Endothelial cell of umbilical vein (primary cell): ENCODE results near the gene STAB1. TPM values are rescaled to one million over a fixed set of nuclear protein-coding genes. Genes with fewer than 3 reads are reported as not detected.

Source experiments
- BruUV-seq: library from RNA; stranded (reverse); fragments of 400-500 nt; replicated peaks from 2 replicates; lab custom pipeline; 2021; lab: Mats Ljungman, UMichigan
- CTCF ChIA-PET: fragments of 300-600, 350-600 bp; sonication (Branson Sonifier 250); formaldehyde crosslinking; loops from one replicate; lab custom pipeline; 2021; ENCODE audit warnings: antibody characterized with exemption, inconsistent platforms; lab: Charles Lee
- POLR2A ChIA-PET: fragments of 300-600, 350-600 bp; sonication (Branson Sonifier 250); formaldehyde crosslinking; loops from one replicate; lab custom pipeline; 2021; ENCODE audit warnings: antibody characterized with exemption, inconsistent platforms; lab: Charles Lee
- DNase-seq: peaks from one replicate; pipeline ENCODE4 v3.0.0-alpha.2; 2011; ENCODE audit warnings: low read depth, low spot score
- FAIRE-seq: peaks from 2 replicates; lab custom pipeline; 2011; peaks lifted over from hg19 to GRCh38; lab: Jason Lieb, UNC
- H2AFZ ChIP-seq: 2 replicates; pipeline ENCODE4 v1.6.0; 2012; ENCODE audit warnings: low read depth, low read length, control low read depth, inconsistent platforms
- H3K27ac ChIP-seq: 2 replicates; pipeline ENCODE4 v1.5.1; 2011; ENCODE audit warnings: low read depth, mild to moderate bottlenecking, control low read depth, low read length, moderate library complexity; ENCODE audit not compliant: insufficient read depth
- H3K27me3 ChIP-seq, 2 experiments: 2 replicates each; pipeline versions ENCODE4 v1.6.0 to v1.6.1; 2011; ENCODE audit warnings: low read length in 2 of 2, mixed read lengths in 1 of 2; ENCODE audit not compliant: control insufficient read depth in 2 of 2, insufficient read depth in 2 of 2
- H3K36me3 ChIP-seq, 2 experiments: 2 replicates in 1 of 2; 3 replicates in 1 of 2; pipeline ENCODE4 v1.5.1; 2011; ENCODE audit warnings: low read length in 2 of 2, mild to moderate bottlenecking in 1 of 2, moderate library complexity in 1 of 2; ENCODE audit not compliant: control insufficient read depth in 2 of 2, insufficient read depth in 2 of 2; ENCODE audit errors: extremely low read depth in 1 of 2
- H3K4me1 ChIP-seq: 3 replicates; pipeline ENCODE4 v1.5.1; 2011; ENCODE audit warnings: mild to moderate bottlenecking, low read length; ENCODE audit not compliant: control insufficient read depth, insufficient read depth; ENCODE audit errors: extremely low read depth
- H3K4me2 ChIP-seq: 2 replicates; pipeline ENCODE4 v1.6.1; 2011; ENCODE audit warnings: low read length, control low read depth, mixed read lengths; ENCODE audit not compliant: insufficient read depth
- H3K4me3 ChIP-seq, 3 experiments: fragments of 200-600 bp in 1 of 3; sonication (generic), shearing (Covaris generic) in 1 of 3; replicated peaks in 1 of 3; 2 replicates each; pipeline ENCODE4 v1.5.1; 2011 to 2016; ENCODE audit warnings: control low read depth in 3 of 3, low read length in 3 of 3, mild to moderate bottlenecking in 2 of 3, inconsistent platforms in 1 of 3, low read depth in 1 of 3, moderate library complexity in 1 of 3; ENCODE audit not compliant: insufficient read depth in 1 of 3
- H3K79me2 ChIP-seq: 2 replicates; pipeline ENCODE4 v1.6.0; 2012; ENCODE audit warnings: low read length, inconsistent platforms; ENCODE audit not compliant: control insufficient read depth, insufficient read depth
- H3K9ac ChIP-seq: replicated peaks from 2 replicates; pipeline ENCODE3; 2011; ENCODE audit warnings: low read length, control low read depth; ENCODE audit not compliant: insufficient read depth; ENCODE audit errors: extremely low read depth
- H3K9me1 ChIP-seq: replicated peaks from 3 replicates; pipeline ENCODE4 v1.6.0; 2011; ENCODE audit warnings: mild to moderate bottlenecking, low read length; ENCODE audit not compliant: control insufficient read depth, insufficient read depth; ENCODE audit errors: extremely low read depth
- H3K9me3 ChIP-seq: replicated peaks from 2 replicates; pipeline ENCODE4 v1.5.1; 2012; ENCODE audit warnings: low read length, inconsistent platforms; ENCODE audit not compliant: control insufficient read depth, insufficient read depth
- H4K20me1 ChIP-seq: replicated peaks from 2 replicates; pipeline ENCODE3; 2011; ENCODE audit warnings: mild to moderate bottlenecking, low read length; ENCODE audit not compliant: control insufficient read depth, insufficient read depth; ENCODE audit errors: extremely low read depth
- CTCF ChIP-seq, 2 donors: IDR thresholded peaks; 1 replicate in 1 of 2; 2 replicates in 1 of 2; pipeline ENCODE4 v1.5.1; 2011; ENCODE audit warnings: low read length in 2 of 2, mild to moderate bottlenecking in 2 of 2, moderate library complexity in 2 of 2, control low read depth in 1 of 2, inconsistent platforms in 1 of 2, low read depth in 1 of 2; ENCODE audit not compliant: insufficient read depth in 1 of 2; ENCODE audit errors: extremely low read depth in 1 of 2
- EZH2 ChIP-seq: IDR thresholded peaks from 2 replicates; pipeline ENCODE4 v1.6.1; 2012; ENCODE audit warnings: borderline replicate concordance, low read depth, mild to moderate bottlenecking, moderate library complexity, low read length, inconsistent platforms; ENCODE audit not compliant: severe bottlenecking
- FOS ChIP-seq: IDR thresholded peaks from 2 replicates; pipeline ENCODE4 v1.6.1; 2011; ENCODE audit warnings: mild to moderate bottlenecking, low read length, moderate library complexity, borderline replicate concordance; ENCODE audit not compliant: insufficient read depth
- GATA2 ChIP-seq: IDR thresholded peaks from 2 replicates; pipeline ENCODE4 v1.7.0; 2011; ENCODE audit warnings: low read depth, mild to moderate bottlenecking, moderate library complexity, mixed read lengths, low read length; ENCODE audit not compliant: insufficient read length, insufficient read depth
- JUN ChIP-seq: IDR thresholded peaks from 2 replicates; pipeline ENCODE4 v1.6.1; 2011; ENCODE audit warnings: borderline replicate concordance, low read depth; ENCODE audit not compliant: insufficient read length, insufficient read depth
- MAX ChIP-seq: IDR thresholded peaks from 2 replicates; pipeline ENCODE4 v1.6.1; 2011; ENCODE audit not compliant: insufficient read depth, insufficient read length
- MYC ChIP-seq: IDR thresholded peaks from one replicate; pipeline ENCODE4 v1.6.1; 2011; ENCODE audit warnings: mild to moderate bottlenecking, low read depth, low read length
- POLR2A ChIP-seq: IDR thresholded peaks from 2 replicates; pipeline ENCODE4 v1.6.1; 2012; ENCODE audit warnings: low read depth, mild to moderate bottlenecking, control low read depth, low read length
- POLR2AphosphoS5 ChIP-seq: IDR thresholded peaks from 2 replicates; pipeline ENCODE4 v1.6.1; 2012; ENCODE audit warnings: low read depth, mild to moderate bottlenecking, control low read depth, low read length, moderate library complexity; ENCODE audit not compliant: insufficient read depth
- dilution Hi-C: fragments of 300-500 bp; cut with MboI; formaldehyde crosslinking; loops from one replicate; pipeline ENCODE4 v1.15.0; 2019; ENCODE audit warnings: low sequenced_read_pairs; ENCODE audit not compliant: extremely low pct_ligation_motif_present
- intact Hi-C: fragments of 100-400 bp; cut with micrococcal nuclease; formaldehyde crosslinking; loops from one replicate; pipeline ENCODE4 v1.10.0; 2022
- polyA plus RNA-seq, 4 experiments: library from polyadenylated mRNA; depleted of rRNA in 3 of 4; stranded (reverse) in 3 of 4; unstranded in 1 of 4; fragments of >200 nt; gene quantifications; 2 replicates each; pipeline versions ENCODE4 v1.2.1 to v1.2.3, GENCODE V29; 2011 to 2012; ENCODE audit warnings: missing spikeins in 1 of 4
- total RNA-seq: library from RNA; stranded (reverse); gene quantifications from 2 replicates; pipeline ENCODE4 v1.2.3, GENCODE V29; 2021

The STAB1 gene
- total and polyA plus RNA-seq, 2 donors (not counting 3 experiments of a cell fraction or from before 2014, with no cell fraction given): 369 TPM

- DNase-seq: no peak
- CTCF ChIA-PET: no interaction called here
- intact Hi-C loops: no loop called here
Observed at GRCh38 chr3:52552089-52552488, 57.0 kb downstream of the STAB1 start.

More at GRCh38 chr3:52552089-52552488, 57.0 kb downstream of the STAB1 start:
- Histone ChIP-seq H3K79me2 (peaks cover 2% of the 10 kb centered on the region), H3K36me3 (peaks cover 25 to 28% of the 10 kb centered on the region in 2 experiments), H3K9me3 (no peaks in the 10 kb centered on the region), H3K4me3 (no peak overlapping the region), H2AFZ (no peak overlapping the region), H3K27me3 (no peaks in the 10 kb centered on the region), H3K4me1 (no peaks in the 10 kb centered on the region), H3K27ac (no peak overlapping the region), H3K9ac (no peak overlapping the region), H4K20me1 (no peaks in the 10 kb centered on the region), H3K9me1 (no peaks in the 10 kb centered on the region), H3K4me2 (no peak overlapping the region)
- POLR2A ChIA-PET: interaction anchor here (0.6 kb wide), 1 partner anchor 58 kb away, joined by 8 read pairs; no protein-coding TSS in a partner anchor
- TF ChIP-seq POLR2A: no peak
- no peak for TF ChIP-seq MAX
- TF ChIP-seq EZH2: no peak
- TF ChIP-seq FOS: no peak
- TF ChIP-seq JUN: no peak
- TF ChIP-seq MYC: no peak
- no peak for TF ChIP-seq GATA2
- TF ChIP-seq CTCF (IDR thresholded peaks at IDR 0.05; ENCODE audit: extremely low read depth in 1 of 2, insufficient read depth in 1 of 2, low read depth in 1 of 2, low read length in 2 of 2): no peak
- TF ChIP-seq POLR2AphosphoS5: no peak
- BruUV-seq: no TSS peak
- no peak for FAIRE-seq
- dilution Hi-C loops: no loop called here
